H1 (cell line): ENCODE measurements around the gene TSHR.

ENCODE experiments used
- EP300 ChIP-seq, 2 experiments: IDR thresholded peaks; 1 replicate in 1 of 2; 2 replicates in 1 of 2; pipeline ENCODE4 v1.6.1; 2011 to 2012; ENCODE audit warnings: low read depth in 2 of 2, low read length in 2 of 2, mild to moderate bottlenecking in 2 of 2, borderline replicate concordance in 1 of 2, inconsistent platforms in 1 of 2, moderate library complexity in 1 of 2
- MAFK ChIP-seq: IDR thresholded peaks from 2 replicates; pipeline ENCODE4 v1.6.1; 2012; ENCODE audit warnings: low read depth, mild to moderate bottlenecking, improper control_type of control experiment, low read length
- NRF1 ChIP-seq: IDR thresholded peaks from 2 replicates; pipeline ENCODE4 v1.6.1; 2011; ENCODE audit warnings: mild to moderate bottlenecking, low read depth, low read length, improper control_type of control experiment
- POLR2A ChIP-seq, 2 experiments: IDR thresholded peaks; 1 replicate in 1 of 2; 2 replicates in 1 of 2; pipeline ENCODE4 v1.6.1; 2011; ENCODE audit warnings: low read depth in 2 of 2, low read length in 2 of 2, mild to moderate bottlenecking in 2 of 2; ENCODE audit errors: control extremely low read depth in 1 of 2
- POLR2AphosphoS5 ChIP-seq: IDR thresholded peaks from 2 replicates; pipeline ENCODE4 v1.6.1; 2011; ENCODE audit warnings: low read depth, low read length
- RNF2 ChIP-seq: fragments of 200-900, 300-1000 bp; sonication (generic); IDR thresholded peaks from 2 replicates; pipeline ENCODE4 v1.7.1; 2016; ENCODE audit warnings: borderline replicate concordance, low read depth, mild to moderate bottlenecking, antibody characterized with exemption, low read length; ENCODE audit not compliant: poor library complexity, severe bottlenecking; ENCODE audit errors: missing control alignments
- SRF ChIP-seq: IDR thresholded peaks from 2 replicates; pipeline ENCODE4 v1.6.1; 2011; ENCODE audit warnings: mild to moderate bottlenecking, low read depth, low read length, moderate library complexity
- TCF12 ChIP-seq: IDR thresholded peaks from 2 replicates; pipeline ENCODE4 v1.6.1; 2011; ENCODE audit warnings: low read depth, mild to moderate bottlenecking, low read length
- TF ChIP-seq, protein P1 (sequence below), 3 experiments: IDR thresholded peaks; 1 replicate in 2 of 3; 2 replicates in 1 of 3; pipeline versions ENCODE4 v1.5.1 to v1.6.1; 2011; ENCODE audit warnings: low read length in 3 of 3, mild to moderate bottlenecking in 3 of 3, inconsistent platforms in 2 of 3, low read depth in 1 of 3, moderate library complexity in 1 of 3; ENCODE audit not compliant: insufficient read depth in 1 of 3; ENCODE audit errors: control extremely low read depth in 1 of 3

DNA sequence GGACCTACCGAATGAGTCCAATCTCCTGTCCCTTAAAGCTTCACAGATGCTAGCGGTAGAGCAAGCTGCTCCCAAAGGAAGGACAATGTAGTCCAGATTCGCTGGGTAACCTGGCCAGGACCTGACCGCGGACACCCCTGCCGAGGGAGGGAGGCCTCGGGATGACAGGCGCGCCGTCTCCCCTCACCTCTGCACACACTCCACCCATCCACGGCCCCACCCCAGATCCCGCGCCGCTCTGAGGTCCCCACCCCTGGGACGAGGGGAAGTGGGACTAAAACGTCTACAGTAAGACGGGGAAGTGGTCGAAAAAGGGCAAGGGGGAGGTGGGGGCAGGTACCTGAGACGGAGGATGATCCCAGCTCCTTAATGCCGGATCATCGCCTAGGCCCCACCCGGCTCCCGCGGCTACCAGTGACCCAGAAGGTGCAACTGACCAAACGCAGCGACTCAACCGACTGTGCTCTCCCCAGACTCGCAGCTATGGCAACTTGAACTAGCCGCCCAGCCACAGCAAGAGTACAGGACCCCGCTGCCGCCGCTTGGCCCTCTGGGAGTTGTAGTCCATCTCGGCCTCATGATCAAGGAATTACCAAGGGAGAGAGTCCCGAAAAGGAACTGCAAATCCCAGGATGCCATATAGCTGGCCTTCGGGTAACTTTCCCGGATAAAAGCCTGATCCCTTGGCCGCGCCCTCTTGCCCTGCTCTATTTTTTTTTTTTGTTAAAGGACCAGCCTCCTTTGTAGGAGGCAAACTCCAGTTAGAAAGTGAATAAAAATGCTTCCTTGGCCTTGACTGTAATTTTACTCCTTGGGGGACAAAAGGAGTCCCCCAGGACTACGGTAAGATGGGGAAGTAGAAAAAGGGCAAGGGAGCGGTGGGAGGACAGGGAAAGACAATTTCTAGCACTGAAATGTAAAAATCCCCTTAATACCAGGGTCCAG, 13.9 kb upstream of the TSHR start, which contains the start of gene CEP128:
- no peak for TF ChIP-seq RNF2
- TF ChIP-seq EP300 (IDR thresholded peaks at IDR 0.05; ENCODE audit: borderline replicate concordance in 1 of 2, low read depth in 2 of 2, low read length in 2 of 2) = no peak
- TF ChIP-seq POLR2AphosphoS5 = peak; percentile 55; the same call in 1 of the 2 replicates
- TF ChIP-seq SRF = no peak
- TF ChIP-seq MAFK = no peak
- TF ChIP-seq, protein P1, sequence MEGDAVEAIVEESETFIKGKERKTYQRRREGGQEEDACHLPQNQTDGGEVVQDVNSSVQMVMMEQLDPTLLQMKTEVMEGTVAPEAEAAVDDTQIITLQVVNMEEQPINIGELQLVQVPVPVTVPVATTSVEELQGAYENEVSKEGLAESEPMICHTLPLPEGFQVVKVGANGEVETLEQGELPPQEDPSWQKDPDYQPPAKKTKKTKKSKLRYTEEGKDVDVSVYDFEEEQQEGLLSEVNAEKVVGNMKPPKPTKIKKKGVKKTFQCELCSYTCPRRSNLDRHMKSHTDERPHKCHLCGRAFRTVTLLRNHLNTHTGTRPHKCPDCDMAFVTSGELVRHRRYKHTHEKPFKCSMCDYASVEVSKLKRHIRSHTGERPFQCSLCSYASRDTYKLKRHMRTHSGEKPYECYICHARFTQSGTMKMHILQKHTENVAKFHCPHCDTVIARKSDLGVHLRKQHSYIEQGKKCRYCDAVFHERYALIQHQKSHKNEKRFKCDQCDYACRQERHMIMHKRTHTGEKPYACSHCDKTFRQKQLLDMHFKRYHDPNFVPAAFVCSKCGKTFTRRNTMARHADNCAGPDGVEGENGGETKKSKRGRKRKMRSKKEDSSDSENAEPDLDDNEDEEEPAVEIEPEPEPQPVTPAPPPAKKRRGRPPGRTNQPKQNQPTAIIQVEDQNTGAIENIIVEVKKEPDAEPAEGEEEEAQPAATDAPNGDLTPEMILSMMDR (IDR thresholded peaks at IDR 0.05; ENCODE audit: control extremely low read depth in 1 of 3, insufficient read depth in 1 of 3, low read depth in 1 of 3, low read length in 3 of 3) = no peak
- no peak for TF ChIP-seq NRF1
- peak in 1 of 2 experiments; percentile 69; a peak in 1 of 3 replicates for TF ChIP-seq POLR2A (IDR thresholded peaks at IDR 0.05; ENCODE audit: control extremely low read depth in 1 of 2, low read depth in 2 of 2, low read length in 2 of 2)
- no peak for TF ChIP-seq TCF12
